AG10803 (cell line): ENCODE data around the gene PLPP7.
"Not testable (repeated sequence)": the region's sequence is repeated elsewhere in the genome, so short reads cannot be mapped to it uniquely, and the experiment has no call there.

Experiments
- DNase-seq: peaks from one replicate; pipeline ENCODE4 v3.0.0; 2010; ENCODE audit warnings: low read depth
- H3K4me3 ChIP-seq: 2 replicates; pipeline ENCODE4 v1.5.1; 2011; ENCODE audit warnings: mild to moderate bottlenecking, low read length, control low read depth
- TF ChIP-seq, protein P1 (sequence below): conservative IDR thresholded peaks from 2 replicates; pipeline ENCODE4 v1.5.1; 2011; ENCODE audit warnings: mild to moderate bottlenecking, low read length, control low read depth, inconsistent platforms

Gene PLPP7

DNA sequence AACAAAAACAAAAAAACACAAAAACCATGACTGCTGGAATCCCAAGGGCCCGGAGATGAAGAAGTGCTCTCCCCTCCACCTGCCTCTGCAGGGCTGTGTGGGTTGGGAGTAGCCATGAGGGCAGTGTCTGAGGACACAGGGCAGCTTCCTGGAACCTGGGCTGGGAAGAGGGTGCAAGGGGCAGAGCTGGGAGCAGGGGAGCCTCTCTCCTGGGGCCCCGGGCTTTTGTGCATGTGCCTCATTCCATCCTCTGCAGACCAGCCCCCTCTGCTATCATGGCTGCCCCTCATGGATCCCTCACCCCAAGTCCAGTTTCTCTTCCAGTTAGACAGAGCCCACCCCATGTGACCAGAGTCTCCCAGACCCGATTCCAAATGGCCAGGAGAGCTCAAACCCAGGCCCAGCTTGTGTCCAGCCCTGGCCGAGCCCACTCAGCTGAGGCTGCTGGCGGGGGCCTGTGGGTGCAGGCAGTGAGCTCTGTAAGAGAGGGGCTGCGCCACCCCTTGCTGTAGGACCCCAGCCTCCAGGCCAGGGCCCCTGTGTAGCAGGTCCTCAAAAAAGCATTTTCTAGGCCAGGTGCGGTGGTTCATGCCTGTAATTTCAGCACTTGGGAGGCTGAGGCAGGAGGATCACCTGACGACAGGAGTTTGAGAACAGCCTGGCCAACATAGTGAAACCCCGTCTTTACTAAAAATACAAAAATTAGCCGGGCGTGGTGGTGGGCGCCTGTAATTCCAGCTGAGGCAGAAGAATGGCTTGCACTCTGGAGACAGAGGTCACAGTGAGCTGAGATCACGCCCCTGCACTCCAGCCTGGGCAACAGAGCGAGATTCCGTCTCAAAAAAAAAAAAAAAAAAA lies 44.5 kb downstream of the PLPP7 start:
- TF ChIP-seq, protein P1, sequence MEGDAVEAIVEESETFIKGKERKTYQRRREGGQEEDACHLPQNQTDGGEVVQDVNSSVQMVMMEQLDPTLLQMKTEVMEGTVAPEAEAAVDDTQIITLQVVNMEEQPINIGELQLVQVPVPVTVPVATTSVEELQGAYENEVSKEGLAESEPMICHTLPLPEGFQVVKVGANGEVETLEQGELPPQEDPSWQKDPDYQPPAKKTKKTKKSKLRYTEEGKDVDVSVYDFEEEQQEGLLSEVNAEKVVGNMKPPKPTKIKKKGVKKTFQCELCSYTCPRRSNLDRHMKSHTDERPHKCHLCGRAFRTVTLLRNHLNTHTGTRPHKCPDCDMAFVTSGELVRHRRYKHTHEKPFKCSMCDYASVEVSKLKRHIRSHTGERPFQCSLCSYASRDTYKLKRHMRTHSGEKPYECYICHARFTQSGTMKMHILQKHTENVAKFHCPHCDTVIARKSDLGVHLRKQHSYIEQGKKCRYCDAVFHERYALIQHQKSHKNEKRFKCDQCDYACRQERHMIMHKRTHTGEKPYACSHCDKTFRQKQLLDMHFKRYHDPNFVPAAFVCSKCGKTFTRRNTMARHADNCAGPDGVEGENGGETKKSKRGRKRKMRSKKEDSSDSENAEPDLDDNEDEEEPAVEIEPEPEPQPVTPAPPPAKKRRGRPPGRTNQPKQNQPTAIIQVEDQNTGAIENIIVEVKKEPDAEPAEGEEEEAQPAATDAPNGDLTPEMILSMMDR, result no peak
- H3K4me3 ChIP-seq, result no peak overlapping the region
- DNase-seq, result no peak

DNA sequence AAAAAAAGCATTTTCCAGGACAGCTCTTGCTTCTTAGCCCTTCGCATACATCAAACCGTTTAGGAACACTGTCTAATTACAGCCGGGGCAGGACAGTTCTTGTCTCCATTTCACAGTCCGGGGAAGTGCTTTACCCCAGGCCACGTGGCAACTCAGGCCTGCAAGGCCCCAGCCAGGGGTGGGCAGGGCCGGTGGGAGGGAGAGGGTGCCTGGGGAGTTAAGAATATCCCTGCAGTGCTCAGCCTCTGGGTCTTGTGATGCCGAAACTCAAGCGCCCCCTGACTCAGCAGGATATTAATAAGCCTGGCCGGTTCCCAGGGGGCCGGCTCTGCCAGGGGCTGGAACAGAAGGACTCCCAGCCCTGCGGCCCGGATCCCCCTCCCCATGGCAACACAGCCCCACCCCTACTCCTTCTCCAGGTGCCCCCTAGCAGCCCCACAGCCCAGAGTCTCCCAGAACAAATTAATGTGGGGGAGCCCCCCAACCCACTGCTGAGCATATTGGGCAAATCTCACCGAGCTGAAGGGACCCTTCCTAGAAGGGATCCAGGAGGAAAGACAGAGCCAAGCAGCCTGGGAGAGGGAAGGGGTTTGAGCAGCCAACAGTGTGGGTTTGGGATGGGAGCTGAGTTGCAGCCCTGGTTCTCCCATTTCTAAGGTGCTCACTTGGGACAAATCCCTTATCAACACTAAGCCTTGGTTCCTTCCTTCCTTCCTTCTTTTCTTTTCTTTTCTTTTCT lies 45.3 kb downstream of the PLPP7 start:
- DNase-seq, result peak; percentile 14
- TF ChIP-seq, protein P1, result no peak
- H3K4me3 ChIP-seq, result no peak overlapping the region

DNA sequence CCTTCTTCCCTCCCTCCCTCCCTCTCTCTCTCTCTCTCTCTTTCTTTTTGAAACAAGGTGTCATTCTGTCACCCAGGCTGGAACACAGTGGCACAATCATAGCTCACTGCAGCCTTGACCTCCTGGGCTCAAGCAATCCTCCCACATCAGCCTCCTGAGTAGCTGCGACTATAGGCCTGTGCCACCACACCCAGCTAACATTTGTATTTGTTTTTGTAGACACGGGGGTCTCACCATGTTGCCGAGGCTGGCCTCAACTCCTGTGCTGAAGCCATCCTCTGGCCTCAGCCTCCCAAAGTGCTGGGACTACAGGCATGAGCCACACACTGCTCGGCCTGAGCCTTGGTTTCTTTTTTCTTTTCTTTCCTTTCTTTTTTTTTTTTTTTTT lies 45.8 kb downstream of the PLPP7 start:
- DNase-seq, result no peak
- TF ChIP-seq, protein P1, result no peak
- no peak overlapping the region for H3K4me3 ChIP-seq

DNA sequence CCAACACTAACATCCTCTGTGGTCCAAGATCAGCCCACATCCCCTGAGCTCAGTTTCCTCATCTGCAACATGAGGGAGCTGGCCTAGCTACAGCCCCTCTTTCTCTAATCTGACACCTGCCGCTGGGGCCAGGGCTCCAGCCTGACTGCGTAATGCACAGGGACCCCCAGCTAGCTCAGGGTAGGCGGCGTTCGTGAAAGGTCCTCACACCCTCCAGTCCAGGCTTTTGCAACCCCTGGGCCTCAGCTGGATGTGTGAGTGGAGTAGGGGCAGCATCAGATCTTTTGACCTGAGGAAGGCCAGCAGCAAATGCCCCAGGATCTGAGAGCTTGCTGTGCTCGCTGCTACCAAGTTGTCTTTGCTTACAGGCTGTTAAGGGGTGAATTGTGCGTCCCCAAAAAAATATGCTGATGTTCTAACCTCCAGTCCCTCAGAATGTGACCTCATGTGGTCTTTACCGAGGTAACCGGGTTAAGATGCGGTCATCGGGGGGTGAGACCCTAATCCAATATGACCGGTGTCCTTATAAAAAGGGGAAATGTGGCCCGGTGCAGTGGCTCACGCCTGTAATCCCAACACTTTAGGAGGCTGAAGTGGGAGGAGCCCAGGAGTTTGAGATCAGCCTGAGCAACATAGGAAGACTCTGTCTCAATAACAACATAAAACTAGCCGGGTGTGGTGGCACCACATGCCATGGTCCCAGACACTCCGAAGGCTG lies 47.8 kb downstream of the PLPP7 start:
- TF ChIP-seq, protein P1, result no peak
- no peak for DNase-seq

DNA sequence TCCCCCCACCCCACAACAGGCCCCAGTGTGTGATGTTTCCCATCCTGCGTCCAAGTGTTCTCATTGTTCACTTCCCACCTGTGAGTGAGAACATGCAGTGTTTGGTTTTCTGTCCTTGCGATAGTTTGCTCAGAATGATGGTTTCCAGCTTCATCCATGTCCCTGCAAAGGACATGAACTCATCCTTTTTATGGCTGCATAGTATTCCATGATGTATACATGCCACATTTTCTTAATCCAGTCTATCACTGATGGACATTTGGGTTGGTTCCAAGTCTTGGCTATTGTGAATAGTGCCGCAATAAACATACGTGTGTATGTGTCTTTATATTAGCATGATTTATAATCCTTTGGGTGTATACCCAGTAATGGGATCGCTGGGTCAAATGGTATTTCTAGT lies 49.7 kb downstream of the PLPP7 start:
- not testable (repeated sequence) for H3K4me3 ChIP-seq, DNase-seq

More for the DNA sequence above, 47.8 kb downstream of the PLPP7 start:
- H3K4me3 ChIP-seq, result no peak overlapping the region

DNA sequence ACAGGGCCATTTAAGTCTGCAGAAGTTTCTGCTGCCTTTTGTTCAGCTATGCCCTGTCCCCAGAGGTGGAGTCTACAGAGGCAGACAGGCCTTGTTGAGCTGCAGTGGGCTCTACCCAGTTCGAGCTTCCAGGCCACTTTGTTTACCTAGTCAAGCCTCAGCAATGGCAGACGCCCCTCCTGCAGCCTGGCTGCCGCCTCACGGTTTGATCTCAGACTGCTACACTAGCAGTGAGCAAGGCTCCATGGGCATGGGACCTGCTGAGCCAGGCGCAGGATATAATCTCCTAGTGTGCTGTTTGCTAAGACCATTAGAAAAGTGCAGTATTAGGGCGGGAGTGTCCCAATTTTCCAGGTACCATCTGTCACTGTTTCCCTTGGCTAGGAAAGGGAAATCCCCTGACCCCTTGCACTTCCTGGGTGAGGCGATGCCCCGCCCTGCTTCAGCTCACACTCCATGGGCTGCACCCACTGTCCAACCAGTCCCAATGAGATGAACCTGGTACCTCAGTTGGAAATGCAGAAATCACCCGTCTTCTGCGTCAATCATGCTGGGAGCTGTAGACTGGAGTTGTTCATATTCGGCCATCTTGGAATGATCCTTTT lies 55.5 kb downstream of the PLPP7 start:
- not testable (repeated sequence) for H3K4me3 ChIP-seq, DNase-seq

DNA sequence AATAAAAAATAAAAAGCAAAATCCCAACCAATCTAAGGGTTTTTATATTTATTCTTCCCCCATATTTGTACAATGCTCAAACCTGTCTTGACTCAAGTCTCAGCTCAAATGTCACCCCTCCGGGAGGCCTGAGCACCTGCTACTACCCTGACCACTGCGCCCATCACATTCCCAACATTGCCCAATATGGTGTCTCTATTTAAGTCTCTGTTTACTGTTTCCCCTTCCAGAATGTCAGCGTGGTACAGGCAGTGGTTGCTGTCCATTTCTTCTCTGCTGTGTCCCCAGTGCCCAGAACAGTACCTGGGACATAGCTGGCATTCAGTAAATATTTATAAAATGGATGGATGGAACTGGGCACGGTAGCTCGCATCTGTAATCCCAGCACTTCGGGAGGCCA lies 57.0 kb downstream of the PLPP7 start:
- H3K4me3 ChIP-seq, result no peak overlapping the region
- no peak for DNase-seq
- TF ChIP-seq, protein P1, result no peak
